ENCODE measurements around the gene INPP5A. TPM values are rescaled to one million over a fixed set of nuclear protein-coding genes. Genes with fewer than 3 reads are reported as not detected.

The INPP5A gene
- total RNA-seq, 1 experiment from 2014 or later = 12.3 TPM

GRCh38 chr10:132492323-132493025 is 45.1 kb upstream of the INPP5A start:
- Histone ChIP-seq H3K9me2 (ENCODE audit: insufficient read depth) (no peaks in the 10 kb centered on the region), H3K9ac (ENCODE audit: low read length) (no peak overlapping the region), H3K4me2 (ENCODE audit: low read length) (no peak overlapping the region), H4K20me1 (ENCODE audit: insufficient read depth) (no peaks in the 10 kb centered on the region), H2AFZ (ENCODE audit: low read depth, low read length, poor library complexity, severe bottlenecking) (no peak overlapping the region), H3K36me3 (ENCODE audit: control insufficient read depth in 1 of 2, insufficient read depth in 2 of 2, low read length in 2 of 2) (no peaks in the 10 kb centered on the region), H3K9me3 (ENCODE audit: control insufficient read depth in 1 of 2, insufficient read depth in 1 of 2, low read depth in 1 of 2, low read length in 2 of 2) (no peaks in the 10 kb centered on the region), H3K27ac (ENCODE audit: low read depth, low read length) (no peak overlapping the region), H3K79me2 (ENCODE audit: insufficient read depth, low read length) (no peaks in the 10 kb centered on the region), H3K4me1 (ENCODE audit: control insufficient read depth in 1 of 2, insufficient read depth in 2 of 2, low read length in 2 of 2) (no peaks in the 10 kb centered on the region), H3K27me3 (ENCODE audit: insufficient read depth, low read length) (no peaks in the 10 kb centered on the region), H3K4me3 (replicated peaks in 1 of 2; ENCODE audit: low read depth in 1 of 2, low read length in 2 of 2) (no peak overlapping the region)
- TF ChIP-seq ZBTB33 (IDR thresholded peaks at IDR 0.05; ENCODE audit: extremely low read depth, insufficient replicate concordance, low read length) (no peak), EZH2phosphoT487 (IDR thresholded peaks at IDR 0.05; ENCODE audit: borderline replicate concordance) (no peak), RAD21 (IDR thresholded peaks at IDR 0.05; ENCODE audit: low read depth) (no peak), EGR1 (IDR thresholded peaks at IDR 0.05; ENCODE audit: low read depth) (no peak)
- POLR2A ChIA-PET = no interaction called here
- no peak for DNase-seq (ENCODE audit: low read depth, low spot score)
- no peak for ATAC-seq
- CTCF ChIA-PET = no interaction called here
- no TSS peak for BruUV-seq (replicated peaks)
- intact Hi-C loops (cut with micrococcal nuclease) = no loop called here
- RAD21 ChIA-PET (ENCODE audit: low non-redundant PET in 1 of 2, low total read pairs in 2 of 2, uncharacterized antibody in 2 of 2, unreplicated experiment in 2 of 2) = no interaction called here

- no peak for ATAC-seq
- H4K20me1 ChIP-seq (ENCODE audit: insufficient read depth) = no peaks in the 10 kb centered on the region
- H3K4me2 ChIP-seq (ENCODE audit: low read length) = no peak overlapping the region
- TF ChIP-seq FOSL1 (IDR thresholded peaks at IDR 0.05; ENCODE audit: low read depth) (no peak), YY1 (IDR thresholded peaks at IDR 0.05; ENCODE audit: extremely low read depth, insufficient replicate concordance, low read depth, low read length) (no peak), MAX (IDR thresholded peaks at IDR 0.05) (no peak), SRF (IDR thresholded peaks at IDR 0.05; ENCODE audit: low read depth) (no peak)
- no peak overlapping the region for H3K9ac ChIP-seq (ENCODE audit: low read length)
- intact Hi-C loops (cut with micrococcal nuclease) = no loop called here
- H3K27ac ChIP-seq (ENCODE audit: low read depth, low read length) = no peak overlapping the region
- H3K27me3 ChIP-seq (ENCODE audit: insufficient read depth, low read length) = no peaks in the 10 kb centered on the region
- BruUV-seq (replicated peaks) = no TSS peak
- no peaks in the 10 kb centered on the region for H3K4me1 ChIP-seq (ENCODE audit: control insufficient read depth in 1 of 2, insufficient read depth in 2 of 2, low read length in 2 of 2)
- RAD21 ChIA-PET (ENCODE audit: low non-redundant PET in 1 of 2, low total read pairs in 2 of 2, uncharacterized antibody in 2 of 2, unreplicated experiment in 2 of 2) = no interaction called here
- H3K79me2 ChIP-seq (ENCODE audit: insufficient read depth, low read length) = no peaks in the 10 kb centered on the region
- no peak overlapping the region for H2AFZ ChIP-seq (ENCODE audit: low read depth, low read length, poor library complexity, severe bottlenecking)
- CTCF ChIA-PET = no interaction called here
- no peaks in the 10 kb centered on the region for H3K9me2 ChIP-seq (ENCODE audit: insufficient read depth)
- no peaks in the 10 kb centered on the region for H3K36me3 ChIP-seq (ENCODE audit: control insufficient read depth in 1 of 2, insufficient read depth in 2 of 2, low read length in 2 of 2)
- POLR2A ChIA-PET = no interaction called here
- no peak overlapping the region for H3K4me3 ChIP-seq (replicated peaks in 1 of 2; ENCODE audit: low read depth in 1 of 2, low read length in 2 of 2)
- no peak for DNase-seq (ENCODE audit: low read depth, low spot score)
- no peaks in the 10 kb centered on the region for H3K9me3 ChIP-seq (ENCODE audit: control insufficient read depth in 1 of 2, insufficient read depth in 1 of 2, low read depth in 1 of 2, low read length in 2 of 2)
These were observed 44.3 kb upstream of the INPP5A start for GRCh38 chr10:132493246-132493755.
